A673 (cell line): ENCODE data around the gene SPATA1.

Source experiments
- EZH2 ChIP-seq: fragments of 200-600 bp; sonication (generic); IDR thresholded peaks from 2 replicates; pipeline ENCODE4 v1.6.1; 2017; ENCODE audit warnings: borderline replicate concordance, low read depth, mild to moderate bottlenecking, mixed read lengths, antibody characterized with exemption, low read length; ENCODE audit not compliant: poor library complexity, severe bottlenecking
- TF ChIP-seq, protein P1 (sequence below): fragments of 300-800, 200-600 bp; sonication (generic); conservative IDR thresholded peaks from 2 replicates; pipeline ENCODE4 v1.5.1; 2017; ENCODE audit warnings: low read depth, mild to moderate bottlenecking, antibody characterized with exemption, low read length, moderate library complexity, mixed read lengths

DNA sequence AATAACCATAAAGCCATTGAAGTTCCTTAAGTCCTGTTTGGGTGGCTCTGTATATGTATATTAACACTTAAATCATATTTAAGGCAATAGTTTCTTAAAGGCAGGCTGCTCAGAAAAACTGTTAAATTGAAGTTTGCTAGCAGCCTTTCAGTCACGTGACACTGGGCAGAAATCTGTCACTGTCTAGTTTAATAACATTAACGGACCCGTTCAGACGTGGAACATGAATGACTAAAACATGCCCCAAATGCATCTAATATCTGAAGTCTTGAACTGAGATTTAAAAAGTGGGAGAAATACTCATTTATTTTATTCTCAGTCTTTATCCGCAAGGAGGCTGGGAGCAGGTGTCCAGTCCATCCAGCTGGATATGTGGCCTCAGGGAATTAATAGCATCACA is 3.3 kb upstream of the SPATA1 start:
- TF ChIP-seq, protein P1, sequence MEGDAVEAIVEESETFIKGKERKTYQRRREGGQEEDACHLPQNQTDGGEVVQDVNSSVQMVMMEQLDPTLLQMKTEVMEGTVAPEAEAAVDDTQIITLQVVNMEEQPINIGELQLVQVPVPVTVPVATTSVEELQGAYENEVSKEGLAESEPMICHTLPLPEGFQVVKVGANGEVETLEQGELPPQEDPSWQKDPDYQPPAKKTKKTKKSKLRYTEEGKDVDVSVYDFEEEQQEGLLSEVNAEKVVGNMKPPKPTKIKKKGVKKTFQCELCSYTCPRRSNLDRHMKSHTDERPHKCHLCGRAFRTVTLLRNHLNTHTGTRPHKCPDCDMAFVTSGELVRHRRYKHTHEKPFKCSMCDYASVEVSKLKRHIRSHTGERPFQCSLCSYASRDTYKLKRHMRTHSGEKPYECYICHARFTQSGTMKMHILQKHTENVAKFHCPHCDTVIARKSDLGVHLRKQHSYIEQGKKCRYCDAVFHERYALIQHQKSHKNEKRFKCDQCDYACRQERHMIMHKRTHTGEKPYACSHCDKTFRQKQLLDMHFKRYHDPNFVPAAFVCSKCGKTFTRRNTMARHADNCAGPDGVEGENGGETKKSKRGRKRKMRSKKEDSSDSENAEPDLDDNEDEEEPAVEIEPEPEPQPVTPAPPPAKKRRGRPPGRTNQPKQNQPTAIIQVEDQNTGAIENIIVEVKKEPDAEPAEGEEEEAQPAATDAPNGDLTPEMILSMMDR, result no peak
- TF ChIP-seq EZH2, result no peak
